Calu3 (cell line): Measurements from ENCODE around the gene SV2A. TPM values are rescaled to one million over a fixed set of nuclear protein-coding genes. Genes with fewer than 3 reads are reported as not detected.
A peak's percentile ranks its signal among the peaks of the same experiment; 100 is the strongest.

Source experiments
- BruUV-seq: library from RNA; stranded (reverse); fragments of 400-500 nt; replicated peaks from 2 replicates; lab custom pipeline; 2021; lab: Mats Ljungman, UMichigan
- CTCF ChIA-PET: fragments of 300-600 bp; sonication (Branson Sonifier 250); formaldehyde crosslinking; loops from one replicate; lab custom pipeline; 2022; ENCODE audit warnings: antibody characterized with exemption; lab: Charles Lee
- DNase-seq: peaks from one replicate; pipeline ENCODE4 v3.0.0; 2022
- H3K27ac Mint-ChIP-seq: one replicate; pipeline ENCODE4 v1.8.0; 2022; ENCODE audit warnings: mixed read lengths; ENCODE audit not compliant: unreplicated experiment
- H3K27me3 Mint-ChIP-seq: one replicate; pipeline ENCODE4 v1.8.0; 2022; ENCODE audit warnings: mixed read lengths; ENCODE audit not compliant: unreplicated experiment
- H3K36me3 Mint-ChIP-seq: one replicate; pipeline ENCODE4 v1.8.0; 2022; ENCODE audit warnings: mild to moderate bottlenecking, moderate library complexity, mixed read lengths; ENCODE audit not compliant: insufficient read depth, unreplicated experiment
- H3K4me1 Mint-ChIP-seq: one replicate; pipeline ENCODE4 v1.8.0; 2022; ENCODE audit warnings: mild to moderate bottlenecking, low read depth, mixed read lengths; ENCODE audit not compliant: unreplicated experiment
- H3K4me3 Mint-ChIP-seq: one replicate; pipeline ENCODE4 v1.8.0; 2022; ENCODE audit warnings: mild to moderate bottlenecking, low read depth, moderate library complexity, mixed read lengths; ENCODE audit not compliant: unreplicated experiment
- H3K9me3 Mint-ChIP-seq: one replicate; pipeline ENCODE4 v1.8.0; 2022; ENCODE audit warnings: low read depth, mixed read lengths; ENCODE audit not compliant: unreplicated experiment
- intact Hi-C: fragments of 100-400 bp; cut with micrococcal nuclease; formaldehyde crosslinking; loops from one replicate; pipeline ENCODE4 v1.10.0; 2022; ENCODE audit not compliant: unreplicated experiment
- total RNA-seq: library from RNA; stranded (reverse); gene quantifications from 2 replicates; pipeline ENCODE4 v1.2.3, GENCODE V29; 2022
- TF ChIP-seq, protein P1 (sequence below): fragments of 200-600 bp; IDR thresholded peaks from one replicate; pipeline ENCODE4 v1.8.0; 2022; ENCODE audit warnings: antibody characterized with exemption; ENCODE audit not compliant: unreplicated experiment

The SV2A gene
- total RNA-seq, 1 experiment from 2014 or later = 0.12 TPM

DNA sequence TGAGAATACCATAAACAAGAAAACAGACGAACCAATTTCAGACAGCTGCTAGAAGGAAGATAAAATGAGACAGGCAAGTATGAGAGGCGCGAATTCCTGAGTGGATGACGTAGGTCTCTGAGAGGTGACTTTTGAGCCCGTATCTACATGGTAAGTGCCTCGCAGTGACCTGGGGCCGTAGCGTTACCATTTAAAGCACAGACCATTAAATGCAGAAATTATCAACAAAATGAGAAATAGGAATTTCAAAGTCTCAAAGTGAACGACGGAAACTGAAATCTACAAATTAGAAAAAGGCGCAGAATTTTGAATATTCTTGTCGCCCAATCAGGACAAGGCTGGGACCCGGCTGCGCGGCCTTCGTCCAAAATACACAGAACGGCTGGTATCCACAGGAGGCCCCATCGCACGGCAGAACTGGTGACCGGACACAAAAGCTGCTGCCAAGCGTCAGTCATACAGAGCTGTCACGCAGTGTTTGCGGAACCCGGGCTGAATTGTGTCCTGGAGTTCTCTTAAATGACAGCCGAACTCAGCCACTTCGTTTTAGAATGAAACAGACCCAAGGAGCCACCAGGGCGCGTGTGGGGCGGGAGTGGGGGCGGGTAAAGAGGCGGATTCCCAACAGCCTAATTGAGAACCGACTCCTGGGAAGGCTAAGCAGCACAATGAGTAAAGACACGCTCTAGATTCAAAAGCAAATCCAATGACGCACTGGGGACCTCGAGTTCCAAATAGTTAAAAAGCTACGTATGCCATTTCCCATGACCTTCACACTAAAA lies 32.1 kb downstream of the SV2A start:
- CTCF ChIA-PET = interaction anchor here (0.9 to 1.0 kb wide), 2 partner anchors 52 to 302 kb away, joined by 3 read pairs; no protein-coding TSS in a partner anchor
- H3K4me3 Mint-ChIP-seq = no peak overlapping the region
- H3K9me3 Mint-ChIP-seq = no peaks in the 10 kb centered on the region
- H3K36me3 Mint-ChIP-seq = no peaks in the 10 kb centered on the region
- no peak overlapping the region for H3K27ac Mint-ChIP-seq
- TF ChIP-seq, protein P1, sequence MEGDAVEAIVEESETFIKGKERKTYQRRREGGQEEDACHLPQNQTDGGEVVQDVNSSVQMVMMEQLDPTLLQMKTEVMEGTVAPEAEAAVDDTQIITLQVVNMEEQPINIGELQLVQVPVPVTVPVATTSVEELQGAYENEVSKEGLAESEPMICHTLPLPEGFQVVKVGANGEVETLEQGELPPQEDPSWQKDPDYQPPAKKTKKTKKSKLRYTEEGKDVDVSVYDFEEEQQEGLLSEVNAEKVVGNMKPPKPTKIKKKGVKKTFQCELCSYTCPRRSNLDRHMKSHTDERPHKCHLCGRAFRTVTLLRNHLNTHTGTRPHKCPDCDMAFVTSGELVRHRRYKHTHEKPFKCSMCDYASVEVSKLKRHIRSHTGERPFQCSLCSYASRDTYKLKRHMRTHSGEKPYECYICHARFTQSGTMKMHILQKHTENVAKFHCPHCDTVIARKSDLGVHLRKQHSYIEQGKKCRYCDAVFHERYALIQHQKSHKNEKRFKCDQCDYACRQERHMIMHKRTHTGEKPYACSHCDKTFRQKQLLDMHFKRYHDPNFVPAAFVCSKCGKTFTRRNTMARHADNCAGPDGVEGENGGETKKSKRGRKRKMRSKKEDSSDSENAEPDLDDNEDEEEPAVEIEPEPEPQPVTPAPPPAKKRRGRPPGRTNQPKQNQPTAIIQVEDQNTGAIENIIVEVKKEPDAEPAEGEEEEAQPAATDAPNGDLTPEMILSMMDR = no peak
- DNase-seq = peak; percentile 81
- intact Hi-C loops = no loop called here
- BruUV-seq = no TSS peak
- H3K4me1 Mint-ChIP-seq = no peaks in the 10 kb centered on the region
- no peaks in the 10 kb centered on the region for H3K27me3 Mint-ChIP-seq

DNA sequence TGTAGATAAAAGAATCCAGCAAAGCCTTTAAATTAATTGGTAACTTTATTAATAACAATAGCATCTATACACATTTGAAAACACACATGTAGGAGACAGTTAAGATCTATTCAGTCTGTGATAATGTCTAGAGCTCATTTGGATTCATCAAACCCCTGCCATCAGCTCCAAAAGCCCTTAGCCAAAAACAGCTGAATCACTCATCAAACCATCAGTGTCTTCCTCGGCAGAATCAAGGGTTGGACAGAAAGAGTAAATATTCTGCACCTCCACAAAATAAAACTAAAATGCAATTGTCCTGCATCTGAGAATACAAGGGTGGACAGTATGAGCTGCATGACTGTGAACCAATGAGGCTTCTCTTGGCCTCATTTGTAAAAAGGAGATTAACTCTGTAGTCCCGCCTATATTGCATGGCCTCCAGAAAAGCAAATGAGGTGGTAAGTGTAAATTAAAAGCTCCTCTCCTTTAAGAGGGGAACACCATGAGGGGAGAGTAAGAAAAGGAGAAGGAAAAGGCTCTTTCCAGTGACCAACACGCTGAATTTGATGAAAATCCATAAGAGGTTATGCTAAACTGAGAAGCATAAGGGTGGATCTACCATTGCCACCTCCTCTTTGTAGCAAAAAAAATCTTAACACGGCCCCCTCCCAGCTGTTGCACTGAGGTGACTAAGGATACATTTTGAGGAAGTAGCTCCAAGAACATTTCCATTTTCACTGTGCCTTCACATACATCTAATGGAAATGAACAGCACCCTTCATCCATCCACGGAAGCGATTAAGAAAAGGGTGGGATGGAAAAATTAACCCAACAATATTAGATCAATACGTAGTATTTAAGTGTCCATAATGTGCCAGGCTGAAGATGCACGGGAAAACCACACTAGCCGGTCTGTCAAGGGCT lies 33.0 kb downstream of the SV2A start:
- Mint-ChIP-seq H3K4me1 (no peaks in the 10 kb centered on the region), H3K4me3 (no peak overlapping the region), H3K9me3 (no peaks in the 10 kb centered on the region), H3K27ac (no peak overlapping the region), H3K36me3 (no peaks in the 10 kb centered on the region), H3K27me3 (no peaks in the 10 kb centered on the region)
- CTCF ChIA-PET = interaction anchor here (1.0 kb wide), 1 partner anchor 303 kb away, joined by 3 read pairs; no protein-coding TSS in a partner anchor
- TF ChIP-seq, protein P1 = no peak
- intact Hi-C loops = no loop called here
- DNase-seq = peak; percentile 24
- no TSS peak for BruUV-seq

DNA sequence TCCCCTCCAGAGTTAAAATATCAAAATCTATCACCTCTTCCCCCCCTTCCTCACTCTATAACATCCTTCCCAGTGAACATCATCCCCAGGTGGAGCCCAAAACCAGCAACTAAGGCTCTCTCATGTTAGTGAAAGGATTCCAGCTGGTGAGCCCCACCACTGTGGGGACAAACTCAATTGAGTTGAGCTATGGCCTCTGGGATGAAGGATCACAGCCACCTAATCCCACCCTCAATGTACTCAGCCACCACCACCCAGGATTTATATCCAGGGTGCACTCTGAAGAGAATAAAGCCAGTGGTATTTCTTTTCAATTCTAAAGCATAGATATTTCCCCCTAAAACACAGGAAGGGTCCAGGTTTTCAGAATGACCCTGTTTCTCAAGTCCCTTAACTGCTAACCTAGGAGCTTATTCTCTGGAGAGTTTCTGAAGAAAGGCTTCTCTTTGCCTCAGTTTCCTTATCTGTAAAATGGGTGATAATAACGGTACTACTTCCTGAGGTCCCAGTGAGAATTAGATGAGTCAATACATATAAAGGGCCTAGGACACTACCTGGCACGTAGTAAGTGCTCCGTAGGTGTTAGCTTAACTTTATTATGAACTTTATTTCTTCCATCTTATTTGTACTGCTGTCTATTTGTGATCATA lies 33.9 kb downstream of the SV2A start:
- Mint-ChIP-seq H3K27ac (no peak overlapping the region), H3K27me3 (no peaks in the 10 kb centered on the region), H3K36me3 (no peaks in the 10 kb centered on the region), H3K4me3 (no peak overlapping the region), H3K9me3 (no peaks in the 10 kb centered on the region), H3K4me1 (no peaks in the 10 kb centered on the region)
- intact Hi-C loops = no loop called here
- no TSS peak for BruUV-seq
- CTCF ChIA-PET = no interaction called here
- DNase-seq = no peak
- TF ChIP-seq, protein P1 = no peak

DNA sequence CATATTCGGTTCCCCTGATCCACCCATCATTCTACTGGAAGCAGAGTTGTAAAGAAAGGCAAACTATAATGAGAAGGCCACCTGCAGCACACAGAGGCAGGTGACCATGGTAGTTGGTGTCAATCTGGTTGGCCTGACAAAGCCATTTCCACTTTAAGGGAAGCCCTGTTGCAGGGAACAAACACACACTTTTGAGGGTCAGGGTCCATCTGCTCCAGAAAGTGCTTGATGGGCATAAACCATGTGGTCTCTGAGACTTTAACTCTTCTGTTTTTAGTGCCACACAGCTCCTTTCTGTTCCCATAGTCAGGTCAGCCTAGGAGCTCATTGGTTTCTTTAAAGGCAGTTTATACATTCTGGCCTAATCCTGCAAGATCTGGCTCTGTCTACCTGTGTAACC lies 35.8 kb downstream of the SV2A start:
- Mint-ChIP-seq H3K4me1 (no peaks in the 10 kb centered on the region), H3K36me3 (no peaks in the 10 kb centered on the region), H3K4me3 (no peak overlapping the region), H3K27ac (no peak overlapping the region), H3K27me3 (no peaks in the 10 kb centered on the region), H3K9me3 (no peaks in the 10 kb centered on the region)
- TF ChIP-seq, protein P1 = no peak
- CTCF ChIA-PET = no interaction called here
- intact Hi-C loops = no loop called here
- no peak for DNase-seq
- BruUV-seq = no TSS peak
